Lower leg skin (tissue), 4 donors: ENCODE measurements around the gene PLK5. TPM values are rescaled to one million over a fixed set of nuclear protein-coding genes. Genes with fewer than 3 reads are reported as not detected.

Experiments used
- DNase-seq, 2 donors: peaks; one replicate each; pipeline ENCODE4 v3.0.0-alpha.2; 2019; ENCODE audit warnings: low spot score in 2 of 2
- H3K4me3 ChIP-seq: fragments of 200-600 bp; sonication (generic); 2 replicates; pipeline ENCODE4 v1.5.1; 2017; ENCODE audit warnings: mild to moderate bottlenecking, low read depth; ENCODE audit not compliant: poor library complexity, severe bottlenecking
- POLR2A ChIP-seq, 2 donors: fragments of 450-650 bp; IDR thresholded peaks; one replicate each; pipeline ENCODE4 v1.6.1; 2016 to 2017; ENCODE audit warnings: antibody characterized with exemption in 2 of 2, mild to moderate bottlenecking in 1 of 2, moderate library complexity in 1 of 2
- WGBS, 2 donors: methylation state at CpG; one replicate each; pipeline ENCODE4 v1.1.5; 2018; 5-methylcytosine and 5-hydroxymethylcytosine counted together
- intact Hi-C: fragments of 100-400 bp; cut with DNase I; formaldehyde crosslinking; loops from one replicate; pipeline ENCODE4 v1.15.0; 2023; ENCODE audit warnings: low total_unique reads
- total RNA-seq, 4 donors: library from RNA; depleted of rRNA; stranded (reverse); fragments of >200 nt; gene quantifications; one replicate each; pipeline ENCODE4 v1.1.0, GENCODE V29; 2016
- TF ChIP-seq, protein P1 (sequence below), 3 donors: fragments of 450-650 bp; IDR thresholded peaks; one replicate each; pipeline ENCODE4 v1.5.1; 2016; ENCODE audit warnings: antibody characterized with exemption in 3 of 3, mild to moderate bottlenecking in 3 of 3, moderate library complexity in 2 of 3

Gene PLK5
- total RNA-seq, 4 donors from 2014 or later = 0.23 to 0.84 TPM; not detected in 2

DNA sequence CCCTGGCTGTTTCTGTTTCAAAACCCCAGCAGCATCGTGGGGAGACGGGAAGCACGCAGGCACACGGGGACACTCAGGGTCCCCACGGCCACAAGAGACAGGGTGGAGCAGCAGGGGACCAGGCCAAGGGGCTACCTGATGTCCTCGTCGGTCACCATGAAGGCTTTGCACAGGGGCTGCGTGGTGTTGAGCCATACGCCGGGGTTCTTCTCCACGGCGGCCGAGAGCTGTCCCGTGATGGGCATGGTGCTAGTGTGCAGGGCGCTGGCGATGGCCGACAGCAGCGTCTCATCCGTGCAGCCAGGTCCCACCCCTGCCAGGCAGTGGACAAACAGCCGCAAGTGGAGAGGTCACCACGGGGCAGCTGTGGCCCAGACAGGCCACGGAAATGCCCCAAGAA lies 57.1 kb downstream of the PLK5 start:
- no peak for DNase-seq
- TF ChIP-seq, protein P1, sequence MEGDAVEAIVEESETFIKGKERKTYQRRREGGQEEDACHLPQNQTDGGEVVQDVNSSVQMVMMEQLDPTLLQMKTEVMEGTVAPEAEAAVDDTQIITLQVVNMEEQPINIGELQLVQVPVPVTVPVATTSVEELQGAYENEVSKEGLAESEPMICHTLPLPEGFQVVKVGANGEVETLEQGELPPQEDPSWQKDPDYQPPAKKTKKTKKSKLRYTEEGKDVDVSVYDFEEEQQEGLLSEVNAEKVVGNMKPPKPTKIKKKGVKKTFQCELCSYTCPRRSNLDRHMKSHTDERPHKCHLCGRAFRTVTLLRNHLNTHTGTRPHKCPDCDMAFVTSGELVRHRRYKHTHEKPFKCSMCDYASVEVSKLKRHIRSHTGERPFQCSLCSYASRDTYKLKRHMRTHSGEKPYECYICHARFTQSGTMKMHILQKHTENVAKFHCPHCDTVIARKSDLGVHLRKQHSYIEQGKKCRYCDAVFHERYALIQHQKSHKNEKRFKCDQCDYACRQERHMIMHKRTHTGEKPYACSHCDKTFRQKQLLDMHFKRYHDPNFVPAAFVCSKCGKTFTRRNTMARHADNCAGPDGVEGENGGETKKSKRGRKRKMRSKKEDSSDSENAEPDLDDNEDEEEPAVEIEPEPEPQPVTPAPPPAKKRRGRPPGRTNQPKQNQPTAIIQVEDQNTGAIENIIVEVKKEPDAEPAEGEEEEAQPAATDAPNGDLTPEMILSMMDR (IDR thresholded peaks at IDR 0.05) = no peak
- no peak for TF ChIP-seq POLR2A (IDR thresholded peaks at IDR 0.05)
- WGBS, 2 donors = 93 to 95% methylated on average over 20 to 22 of the region's 22 CpGs
- H3K4me3 ChIP-seq = no peak overlapping the region
- intact Hi-C loops = no loop called here

DNA sequence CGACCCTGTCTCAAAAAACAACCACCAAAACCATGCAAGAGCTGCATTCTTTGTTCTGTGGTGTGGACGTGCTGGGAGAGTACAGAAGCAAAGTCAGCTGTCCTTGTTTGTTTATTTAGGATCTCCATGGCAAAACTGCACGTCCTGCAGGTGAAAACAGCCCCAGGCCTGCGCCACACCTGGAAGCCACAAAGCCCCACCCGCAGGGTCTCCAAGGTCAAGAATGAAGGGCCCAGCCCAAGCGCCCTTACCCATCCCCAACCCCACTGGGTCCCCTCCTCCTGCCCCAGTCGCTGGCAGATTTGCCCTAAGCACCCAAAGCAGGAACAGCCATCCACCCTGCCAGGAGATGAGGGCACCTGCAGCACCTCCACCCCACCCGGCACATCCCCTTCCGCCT lies 58.3 kb downstream of the PLK5 start:
- intact Hi-C loops = no loop called here
- H3K4me3 ChIP-seq = no peak overlapping the region
- no peak for DNase-seq
- 78 to 82% methylated on average over 9 of the region's 9 CpGs for WGBS, 2 donors
- TF ChIP-seq POLR2A (IDR thresholded peaks at IDR 0.05) = no peak
- TF ChIP-seq, protein P1 (IDR thresholded peaks at IDR 0.05) = no peak

DNA sequence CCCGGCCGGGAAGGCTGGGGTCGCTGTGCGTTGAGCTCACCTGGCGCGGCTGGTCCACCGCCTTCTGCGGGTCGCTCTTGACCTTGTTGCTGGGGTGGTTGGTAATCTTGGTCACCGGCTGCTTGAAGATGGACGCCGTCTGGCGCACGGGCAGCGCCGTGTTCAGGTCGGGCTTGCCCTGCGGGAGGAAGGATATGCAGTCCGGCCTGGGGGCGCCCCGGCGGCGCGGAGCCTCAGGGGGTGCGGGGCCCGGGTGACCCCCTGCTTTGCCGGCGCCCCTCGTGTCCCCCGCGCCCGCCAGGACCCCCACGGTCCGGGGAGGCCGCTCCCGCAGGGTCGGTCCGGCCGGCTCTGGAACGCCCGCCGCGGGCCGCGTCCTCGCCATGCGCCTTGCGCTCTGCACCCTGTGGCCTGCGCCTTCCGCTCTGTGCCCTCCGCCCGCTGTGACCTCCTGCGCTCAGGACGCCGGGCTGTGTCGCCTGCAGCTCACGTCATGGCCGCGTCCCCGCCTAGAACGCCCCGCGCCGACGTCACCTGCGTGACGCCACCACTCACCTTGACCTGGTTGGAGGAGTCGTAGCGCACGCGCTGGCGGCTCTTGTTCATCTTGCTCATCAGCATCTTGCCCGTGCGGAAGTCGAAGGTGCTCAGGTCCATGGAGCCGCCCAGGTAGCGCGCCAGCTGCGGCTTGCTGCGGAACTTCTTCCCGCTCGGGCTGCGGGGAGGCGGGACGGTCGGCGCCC lies 60.8 kb downstream of the PLK5 start:
- no peak overlapping the region for H3K4me3 ChIP-seq
- no peak for DNase-seq
- intact Hi-C loops = no loop called here
- no peak for TF ChIP-seq POLR2A (IDR thresholded peaks at IDR 0.05)
- TF ChIP-seq, protein P1 (IDR thresholded peaks at IDR 0.05) = no peak
- 90 to 94% methylated on average over 55 to 80 of the region's 87 CpGs for WGBS, 2 donors

DNA sequence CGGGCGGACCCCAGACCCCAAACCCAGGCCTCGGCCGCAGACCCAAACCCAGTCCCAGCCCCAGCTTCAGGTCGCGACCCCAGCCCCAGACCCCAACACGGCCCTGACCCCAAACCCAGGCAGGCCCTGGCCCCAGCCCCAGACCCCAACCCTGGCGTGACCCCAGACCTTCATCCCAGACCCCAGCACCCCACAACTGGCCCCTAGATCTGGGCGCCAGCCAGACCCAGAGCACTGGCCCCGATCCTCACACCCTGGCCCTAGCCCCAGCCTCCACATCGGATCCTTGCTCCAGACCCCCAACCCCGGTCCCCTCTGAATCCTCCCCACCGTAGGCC lies 61.3 kb downstream of the PLK5 start:
- no peak overlapping the region for H3K4me3 ChIP-seq
- DNase-seq = no peak
- TF ChIP-seq POLR2A (IDR thresholded peaks at IDR 0.05) = no peak
- TF ChIP-seq, protein P1 (IDR thresholded peaks at IDR 0.05) = no peak
- WGBS, 2 donors = 90 to 92% methylated on average over 13 of the region's 13 CpGs
- intact Hi-C loops = no loop called here

Other genes starting within 250 kb of the PLK5 start
- 10 to 100 TPM; 66.3 to 74.1 (median 68.8) TPM for gene FAM174C, start 248.5 kb upstream of the PLK5 start, total RNA-seq
- not detected for gene EFNA2, start 238.2 kb upstream of the PLK5 start, total RNA-seq
- gene NDUFS7, start 140.2 kb upstream of the PLK5 start, total RNA-seq = 100 to 1,000 TPM; 108 to 217 (median 128) TPM
- 10 to 100 TPM; 33.8 to 72.0 (median 46.0) TPM for gene GAMT, start 122.5 kb upstream of the PLK5 start, total RNA-seq
- 10 to 100 TPM; 28.6 to 60.5 (median 48.2) TPM for gene DAZAP1, start 116.5 kb upstream of the PLK5 start, total RNA-seq
- gene RPS15, start 85.7 kb upstream of the PLK5 start, total RNA-seq = 1,000 to 10,000 TPM; 2,226 to 7,190 (median 4,396) TPM
- gene APC2, start 74.0 kb upstream of the PLK5 start, total RNA-seq = 1 to 10 TPM in 1 of 4 donors, under 1 TPM in 2, not detected in 1; 0.11 to 1.1 (median 0.23) TPM
- gene C19orf25, start 44.9 kb upstream of the PLK5 start, total RNA-seq = 10 to 100 TPM; 34.3 to 49.6 (median 45.7) TPM
- gene PCSK4, start 33.7 kb upstream of the PLK5 start, total RNA-seq = 1 to 10 TPM; 1.2 to 6.5 (median 2.9) TPM
- 1 to 10 TPM; 6.3 to 8.8 (median 6.6) TPM for gene REEP6, start 32.9 kb upstream of the PLK5 start, total RNA-seq
- 1 to 10 TPM in 3 of 4 donors, under 1 TPM in 1; 0.46 to 7.0 (median 4.6) TPM for gene ADAMTSL5, start 11.1 kb upstream of the PLK5 start, total RNA-seq
- gene MEX3D, start 44.2 kb downstream of the PLK5 start, total RNA-seq = 10 to 100 TPM; 37.3 to 44.1 (median 42.2) TPM
- gene MBD3, start 68.8 kb downstream of the PLK5 start, total RNA-seq = 10 to 100 TPM; 51.7 to 85.7 (median 79.3) TPM
- 10 to 100 TPM; 24.8 to 71.8 (median 46.1) TPM for gene UQCR11, start 81.4 kb downstream of the PLK5 start, total RNA-seq
- 100 to 1,000 TPM in 1 of 4 donors, 10 to 100 TPM in 3; 61.0 to 105 (median 69.0) TPM for gene TCF3, start 128.5 kb downstream of the PLK5 start, total RNA-seq
- not detected for gene ONECUT3, start 229.4 kb downstream of the PLK5 start, total RNA-seq